DMS153 treated with DMSO at 0.1 percent for 48 hours (cell line): ENCODE data around the gene SLC13A3.

ENCODE experiments used
- DNase-seq: peaks from one replicate; lab custom pipeline; 2025; ENCODE audit not compliant: unreplicated experiment; lab: John Stamatoyannopoulos, UW

Gene SLC13A3

DNA sequence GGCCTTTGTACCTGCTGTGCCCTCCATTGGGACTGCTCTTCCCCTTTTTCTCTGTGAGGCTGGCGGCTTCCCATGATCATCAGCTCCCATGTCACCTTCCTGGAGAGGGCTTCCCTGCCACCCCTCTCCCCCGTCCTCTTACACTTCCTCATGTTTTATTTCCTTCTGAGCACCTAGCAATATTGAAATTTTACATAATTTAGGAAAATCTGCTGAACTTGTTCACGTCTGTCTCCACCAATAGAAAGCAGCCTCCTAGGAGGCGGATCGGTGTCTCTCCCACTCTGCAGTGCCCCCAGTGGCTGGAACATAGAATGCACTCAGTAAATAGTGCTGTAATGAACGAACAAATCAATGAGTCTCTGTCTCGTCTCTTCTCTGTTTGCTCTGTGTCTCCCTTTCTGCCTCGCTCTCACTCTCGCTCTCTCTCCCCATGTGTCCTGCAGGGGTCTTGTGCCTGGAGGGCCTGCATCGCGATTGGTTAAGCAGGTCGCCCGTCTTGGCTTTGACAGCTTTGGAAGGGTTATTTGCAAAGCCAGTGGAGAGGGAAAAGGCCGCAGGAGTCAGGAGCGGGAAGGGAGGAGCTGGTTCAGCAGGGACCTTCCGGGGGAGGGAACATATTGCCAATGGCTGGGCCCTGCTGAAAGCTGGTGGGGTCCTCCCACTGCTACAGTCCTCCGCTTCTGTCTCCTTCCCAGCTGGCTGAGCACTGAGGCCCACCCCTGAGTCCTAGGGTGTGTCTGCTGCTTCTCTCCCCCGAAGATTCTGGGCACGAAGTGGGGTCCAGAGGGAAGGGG lies 88.7 kb downstream of the SLC13A3 start:
- DNase-seq: peak; percentile 76

DNA sequence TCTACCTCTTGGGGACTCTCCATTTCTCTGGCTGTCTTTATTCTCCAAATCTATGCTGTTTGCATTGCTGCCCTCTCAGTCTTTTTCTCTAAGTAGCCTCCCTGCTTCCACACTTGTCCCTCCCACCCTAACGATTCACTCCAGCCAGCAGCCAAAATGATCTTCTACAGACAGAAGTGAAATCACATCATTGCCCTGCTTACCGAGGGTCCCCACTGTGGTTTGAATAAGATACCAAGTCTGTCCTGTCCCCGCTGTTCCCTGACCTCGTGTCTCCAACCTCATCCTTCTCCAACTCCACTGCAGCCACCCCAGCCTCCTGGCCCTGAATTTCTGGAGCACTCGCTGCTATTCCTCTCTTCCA lies 89.3 kb downstream of the SLC13A3 start:
- no peak for DNase-seq

DNA sequence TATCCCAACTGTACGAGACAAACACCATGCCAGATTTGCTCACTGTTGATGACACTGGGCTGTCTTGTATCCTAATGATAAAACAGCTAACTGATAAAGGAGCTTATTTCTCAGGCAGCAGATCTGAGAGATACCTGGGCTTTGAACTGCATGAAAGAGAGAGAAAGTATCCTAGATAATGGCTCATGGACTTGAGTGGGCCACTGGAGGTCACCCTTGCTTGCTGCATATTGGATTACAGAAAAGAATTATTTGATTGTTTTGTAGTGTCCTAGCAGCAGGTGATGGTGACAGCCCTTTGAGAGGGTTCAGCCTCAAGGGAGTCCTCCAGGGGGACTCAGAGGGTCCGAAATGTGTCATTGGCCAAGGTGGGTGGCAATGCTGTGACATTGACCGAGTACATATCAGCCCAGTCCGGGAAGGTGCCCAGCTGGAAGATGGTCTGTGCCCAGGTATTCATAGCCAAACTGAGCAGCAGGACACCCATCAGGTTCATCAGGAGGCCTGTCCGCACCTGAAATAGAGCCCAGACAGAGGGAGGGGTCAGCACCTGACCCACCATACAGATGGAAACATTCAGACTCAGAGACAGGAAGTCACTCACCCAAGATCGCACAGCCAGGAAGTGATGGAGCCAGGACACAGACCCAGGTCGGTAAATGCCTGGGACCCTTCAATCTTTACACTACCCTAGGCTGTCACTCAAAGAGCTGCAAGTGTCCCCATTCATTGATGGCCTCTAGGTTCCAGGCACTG lies 91.4 kb downstream of the SLC13A3 start:
- peak; percentile 2 for DNase-seq

DNA sequence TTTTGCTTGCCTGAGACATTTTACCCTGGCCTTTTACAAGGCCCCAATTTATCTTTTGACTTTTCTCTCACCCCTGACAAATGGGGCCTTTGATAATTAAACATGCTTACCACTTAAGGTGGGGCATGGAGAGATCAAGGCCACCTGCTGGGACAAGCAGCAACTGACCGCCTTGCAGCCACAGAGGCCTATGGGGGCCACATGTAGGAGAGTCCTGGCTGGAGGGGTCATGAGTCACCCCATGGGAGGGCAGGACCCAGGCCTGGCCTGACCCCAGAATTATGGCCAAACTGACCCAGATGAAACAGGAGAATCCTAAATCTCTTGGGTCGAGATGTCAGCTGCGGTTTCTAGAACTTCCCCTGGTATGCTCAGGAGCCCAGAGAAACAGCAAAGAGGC lies 92.3 kb downstream of the SLC13A3 start:
- no peak for DNase-seq

DNA sequence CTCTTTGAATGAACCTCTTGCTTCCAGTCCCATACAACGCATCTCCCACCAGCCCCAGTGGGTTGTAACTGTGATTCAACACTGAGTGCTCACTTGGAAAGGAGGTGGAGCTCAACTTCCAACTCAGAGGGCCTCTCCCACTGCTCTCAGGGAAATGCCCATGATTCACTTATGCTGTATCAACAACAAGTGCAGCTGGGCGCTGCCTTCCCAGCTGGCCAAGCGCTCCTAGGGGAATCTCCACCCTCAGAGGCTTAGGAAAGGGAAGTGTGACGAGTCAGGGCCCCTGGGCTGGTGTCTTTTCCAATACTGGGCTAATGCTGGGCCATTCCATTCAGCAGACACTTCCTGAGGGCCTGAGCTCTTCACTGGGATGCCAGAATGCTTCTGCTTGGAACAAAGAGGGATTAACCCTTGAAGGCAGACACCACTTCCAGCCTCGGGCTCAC lies 92.7 kb downstream of the SLC13A3 start:
- DNase-seq: no peak

DNA sequence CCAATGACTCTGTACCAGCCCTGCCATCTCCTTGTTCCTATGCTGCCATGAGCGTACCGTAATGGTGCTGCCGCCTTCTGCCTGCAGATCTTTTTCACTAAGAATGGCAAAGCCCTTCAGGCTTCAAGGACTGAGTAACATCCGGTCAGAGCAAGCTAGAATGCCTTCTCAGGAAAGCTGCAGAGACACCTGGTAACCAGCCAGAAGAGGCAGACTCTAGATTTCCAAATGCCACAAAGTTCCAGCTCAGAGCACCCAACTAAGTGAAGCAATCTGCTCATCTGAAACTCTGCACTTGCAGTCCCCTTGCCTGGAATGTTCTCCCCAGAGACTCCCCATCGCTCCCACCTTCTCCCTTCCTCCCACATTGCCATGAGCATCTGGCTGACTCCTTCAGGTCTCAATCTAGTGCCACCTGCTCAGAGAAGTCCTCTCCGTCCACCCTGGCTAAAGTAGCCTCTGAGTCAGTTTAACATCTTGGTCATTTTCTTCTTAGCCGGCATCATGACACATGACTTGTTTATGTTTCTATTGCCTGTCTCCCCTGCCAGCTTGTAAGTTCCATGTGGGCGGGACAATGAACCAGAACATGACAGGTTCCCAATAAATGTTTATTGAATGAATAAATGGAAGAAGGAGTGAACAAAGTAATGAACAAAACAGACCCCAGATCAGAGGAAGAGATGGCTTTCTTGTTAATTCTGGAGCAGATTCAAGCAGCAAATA lies 93.9 kb downstream of the SLC13A3 start:
- no peak for DNase-seq

DNA sequence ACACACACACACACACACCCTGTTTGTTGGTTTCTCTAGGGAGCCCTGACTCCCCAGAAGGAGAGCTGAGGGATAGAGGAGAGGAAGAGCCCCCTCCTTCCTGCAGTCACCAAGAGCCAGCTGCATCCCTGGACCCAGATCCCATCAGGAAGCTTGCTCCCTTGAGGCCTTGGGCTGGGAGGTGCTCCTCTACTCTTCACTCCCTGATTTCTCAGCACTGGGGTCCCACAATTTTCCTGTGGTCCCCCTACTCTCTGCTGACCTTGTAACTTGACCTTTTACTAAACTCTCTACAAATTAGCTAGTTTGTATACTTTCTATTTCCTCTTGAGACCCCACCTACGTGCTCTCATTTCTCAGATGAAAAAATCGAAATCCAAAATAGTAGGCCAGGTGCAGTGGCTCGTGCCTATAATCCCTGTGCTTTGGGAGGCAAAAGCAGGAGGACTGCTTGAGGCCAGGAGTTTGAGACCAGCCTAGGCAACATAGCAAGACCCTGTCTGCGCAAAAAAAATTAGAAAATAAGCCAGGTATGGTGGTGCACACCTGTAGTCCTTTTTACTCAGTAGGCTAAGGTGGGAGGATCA lies 95.8 kb downstream of the SLC13A3 start:
- no peak for DNase-seq

DNA sequence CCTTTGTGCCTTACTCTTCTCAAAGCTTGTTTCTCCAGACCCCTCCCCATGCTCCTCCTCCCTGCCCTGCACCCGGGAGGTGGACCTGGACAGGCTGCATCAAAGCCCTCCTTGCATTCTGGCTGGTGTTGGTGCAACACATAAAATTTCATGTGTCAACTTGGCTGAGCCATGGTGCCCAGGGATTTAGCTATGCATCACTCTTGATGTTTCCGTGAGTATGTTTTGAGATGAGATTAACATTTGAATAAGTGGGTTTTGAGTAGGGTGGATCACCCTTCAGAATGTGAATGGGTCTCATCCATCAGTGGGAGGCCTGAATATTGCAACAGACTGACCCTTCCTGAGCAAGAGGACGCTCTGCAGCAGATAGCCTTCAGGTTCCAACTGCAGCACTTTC lies 96.4 kb downstream of the SLC13A3 start:
- no peak for DNase-seq

DNA sequence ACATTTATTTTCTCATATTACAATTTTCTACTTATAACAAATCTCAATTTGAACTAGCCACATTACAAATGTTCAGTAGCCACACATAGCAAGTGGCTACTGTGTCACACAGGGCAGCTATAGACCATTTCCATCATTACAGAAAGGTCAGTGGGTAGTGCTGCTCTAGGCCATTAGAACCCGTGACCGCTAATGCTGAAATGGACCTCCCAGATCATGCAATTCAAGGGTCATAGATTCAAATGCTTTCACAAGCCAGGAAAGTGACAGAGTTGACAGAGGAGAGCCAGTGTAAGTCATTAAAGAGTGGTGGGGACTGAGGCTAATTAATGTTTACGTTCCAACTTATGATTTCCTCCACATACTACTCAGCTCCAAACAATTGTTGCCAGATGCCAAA lies 97.3 kb downstream of the SLC13A3 start:
- no peak for DNase-seq

DNA sequence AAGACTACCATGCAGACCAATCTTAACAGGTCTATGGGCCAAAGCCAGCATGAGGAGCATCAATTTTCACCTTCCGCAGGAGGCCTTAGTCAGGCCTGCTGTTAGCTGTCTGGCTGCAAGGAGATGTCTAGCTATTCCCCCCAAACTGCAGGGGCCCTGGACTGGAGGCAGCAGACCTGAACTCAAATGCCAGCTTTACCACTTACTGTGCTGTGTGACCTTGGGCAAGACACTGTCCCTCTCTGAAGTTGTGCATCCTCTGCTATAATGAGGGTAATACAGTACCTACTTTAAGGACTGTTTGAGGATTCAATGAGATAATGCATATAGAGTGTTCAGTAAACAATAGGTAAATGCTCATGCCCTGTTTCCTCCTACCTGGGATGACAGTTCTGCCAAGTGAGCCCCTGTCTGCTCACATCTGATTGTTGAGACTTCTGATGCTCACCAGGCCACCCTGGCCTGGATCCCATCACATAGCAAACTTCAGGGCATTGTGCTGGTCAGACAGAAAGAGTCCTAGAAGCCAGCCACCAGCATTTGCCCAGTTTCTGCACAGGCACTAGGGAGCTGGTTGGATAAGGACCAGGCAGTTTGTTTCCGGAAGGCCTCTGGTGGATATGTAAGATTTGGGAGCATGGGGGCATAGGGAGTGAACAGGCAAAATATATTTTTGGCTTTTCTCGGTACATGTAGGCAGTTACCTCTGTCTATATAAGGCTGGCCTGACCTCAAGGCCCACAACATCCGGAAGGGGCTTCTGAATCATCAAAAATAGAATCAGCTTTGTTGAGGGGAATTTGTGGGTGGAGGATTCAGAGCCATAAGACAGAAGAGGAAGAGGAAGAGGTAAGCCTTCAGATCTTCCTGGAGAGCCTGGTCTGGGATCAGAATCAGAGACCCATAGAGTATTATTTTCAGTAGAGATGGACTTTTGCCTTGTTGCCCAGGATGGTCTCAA lies 98.5 kb downstream of the SLC13A3 start:
- DNase-seq: no peak

DNA sequence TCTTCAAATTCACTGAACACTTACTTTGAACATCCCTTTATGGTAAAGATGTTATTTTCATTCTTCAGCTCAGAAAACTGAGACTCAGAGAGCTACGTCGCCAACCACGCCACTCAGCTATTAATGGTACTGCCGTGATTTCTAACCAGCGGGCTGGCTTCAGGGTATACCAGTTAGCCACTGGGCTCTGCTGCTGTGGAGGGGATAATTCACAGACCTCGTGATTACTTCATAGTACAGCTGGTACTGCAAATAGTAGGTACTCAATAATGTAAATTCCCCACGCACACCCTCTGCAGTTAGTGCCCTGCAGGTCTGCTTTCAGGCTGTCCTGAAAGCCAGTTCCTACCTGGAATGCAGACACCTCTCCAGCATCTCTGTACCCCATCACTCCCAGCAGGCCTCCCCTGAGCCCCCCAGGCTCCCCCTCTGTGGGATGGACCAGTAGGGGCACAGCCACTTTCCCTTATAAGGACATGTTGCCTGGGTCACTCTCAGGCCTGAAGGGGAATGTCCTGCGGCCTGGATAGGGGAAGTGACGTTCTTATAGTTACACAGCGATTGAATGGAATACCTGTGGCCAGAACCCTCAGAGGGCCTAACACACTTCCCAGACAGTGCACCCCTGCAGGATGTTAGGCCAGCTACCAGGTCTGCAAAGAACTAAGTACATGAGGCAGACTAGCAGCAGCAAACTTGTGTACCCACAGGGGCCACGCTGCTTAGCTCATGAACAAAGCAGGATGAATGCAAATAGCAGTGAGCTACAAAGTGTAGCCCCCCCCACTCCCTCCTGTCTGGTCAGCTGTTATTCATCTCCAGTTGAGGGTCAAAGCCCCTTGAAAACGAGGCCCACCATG lies 99.5 kb downstream of the SLC13A3 start:
- no peak for DNase-seq

DNA sequence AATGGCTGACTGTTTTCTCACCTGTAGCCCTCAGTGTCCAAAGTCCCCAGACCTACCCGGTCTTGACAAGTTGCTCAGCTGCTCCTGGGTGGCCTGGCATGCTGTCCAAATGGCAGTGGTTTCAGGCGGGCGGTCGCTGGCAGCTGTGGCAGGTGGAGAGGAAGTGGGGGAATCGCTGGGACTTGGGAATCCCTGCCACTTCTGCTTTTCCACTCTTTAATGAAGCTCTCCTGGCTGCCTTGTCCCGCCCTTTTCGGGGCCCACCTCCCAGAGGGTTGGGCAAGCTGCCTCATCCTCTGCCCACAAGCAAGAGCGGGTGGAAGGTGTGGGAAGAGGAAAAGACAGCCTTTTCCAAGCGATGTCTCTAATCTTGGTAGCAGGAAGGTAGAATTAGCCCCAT lies 100.8 kb downstream of the SLC13A3 start, which contains the start of gene OCSTAMP:
OCSTAMP (minus strand) TSS at position 194 of the 400 bp plus-strand sequence; CDS start at position 100, 94 bp downstream.
- no peak for DNase-seq

DNA sequence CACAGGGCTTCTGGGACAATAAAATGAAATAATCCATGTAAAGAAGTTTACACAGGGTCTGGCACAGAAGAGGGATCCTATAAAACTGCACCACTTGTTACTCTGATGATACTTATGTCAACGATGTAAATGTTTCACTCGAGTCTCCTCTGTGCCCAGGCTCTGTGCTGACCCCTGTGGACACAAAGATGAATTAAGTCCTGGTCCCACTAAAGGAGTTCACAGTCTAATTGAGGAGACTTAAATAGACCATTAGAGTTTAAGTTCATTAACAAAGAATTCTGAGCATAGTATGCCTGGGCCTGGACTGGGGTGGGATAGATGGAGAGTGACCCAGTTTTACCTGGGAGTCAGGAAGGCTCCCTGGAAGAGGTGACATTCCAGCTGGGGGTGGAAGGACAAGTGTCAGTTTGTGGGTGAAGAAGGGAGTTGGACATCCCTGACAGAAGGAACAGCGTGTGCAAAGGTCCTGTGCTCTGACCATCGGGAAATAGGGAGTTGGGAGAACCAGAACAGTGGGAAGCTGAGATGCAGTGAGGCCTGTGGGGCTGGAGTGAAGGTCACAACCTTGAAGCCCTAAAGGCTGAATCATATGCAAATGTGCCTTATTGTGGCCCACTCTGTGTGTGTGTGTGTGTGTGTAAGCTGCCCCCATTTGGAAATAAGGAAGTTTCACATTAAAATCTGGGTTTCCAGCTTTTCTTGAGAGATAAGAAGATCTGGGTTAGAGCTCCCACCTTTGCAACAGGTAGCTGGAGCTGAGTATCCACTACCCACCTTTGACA lies 101.9 kb downstream of the SLC13A3 start:
- DNase-seq: no peak

DNA sequence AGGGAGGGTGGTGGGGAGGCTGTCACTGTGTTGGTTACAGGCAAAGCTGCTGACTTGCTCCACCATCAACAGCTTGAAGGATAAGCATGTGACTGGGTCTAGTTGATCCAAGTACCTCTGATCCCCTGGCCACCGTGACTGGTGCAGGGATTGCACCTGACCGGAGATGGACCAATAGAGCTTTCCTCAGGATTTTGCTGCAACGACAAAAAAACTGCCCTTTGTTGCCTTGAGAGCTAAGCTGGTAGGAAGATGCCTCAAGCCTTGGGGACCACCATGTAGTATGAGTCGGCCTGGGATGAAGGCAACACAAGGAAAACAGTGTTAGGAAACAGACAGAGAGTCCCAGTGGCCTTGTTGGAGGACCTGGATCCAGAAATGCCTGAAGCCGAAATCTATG lies 102.6 kb downstream of the SLC13A3 start:
- DNase-seq: no peak

DNA sequence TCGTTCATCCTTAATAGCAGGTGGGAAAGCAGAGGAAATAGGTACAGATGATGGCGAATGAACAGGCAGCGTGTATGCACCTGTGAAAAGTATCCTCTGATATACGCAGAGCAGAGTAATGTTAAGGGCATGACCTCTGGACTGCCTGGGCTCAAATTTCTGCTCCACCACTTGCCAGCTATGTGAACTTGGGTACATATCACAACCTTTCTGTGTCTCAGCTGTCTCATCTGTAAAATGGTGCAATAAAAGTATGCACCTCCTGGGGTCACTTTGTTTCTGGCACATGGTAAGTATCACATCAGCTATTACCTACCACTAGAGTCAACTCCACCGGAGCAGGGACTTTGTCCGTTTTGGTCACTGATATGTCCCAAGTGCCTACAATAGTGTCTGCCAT lies 103.3 kb downstream of the SLC13A3 start:
- DNase-seq: no peak

DNA sequence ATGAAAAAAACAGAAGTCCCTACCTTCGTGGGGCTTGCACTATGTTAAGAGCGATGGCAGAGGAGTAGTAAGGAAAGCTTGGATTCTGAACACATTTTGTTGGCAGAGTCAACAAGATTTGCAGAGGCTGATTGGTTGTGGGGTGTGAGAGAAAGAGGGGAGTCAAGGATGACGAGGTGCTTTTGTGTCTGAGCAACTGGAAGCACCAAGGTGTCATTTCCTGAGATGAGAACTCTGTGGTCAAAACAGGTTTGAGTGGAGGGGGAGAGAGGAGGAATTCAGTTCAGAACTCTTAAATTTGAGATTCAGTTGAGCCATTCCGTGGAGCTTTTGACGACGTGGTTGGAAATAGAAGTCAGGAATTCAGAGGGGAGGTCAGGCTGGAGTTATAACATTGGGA lies 104.3 kb downstream of the SLC13A3 start:
- no peak for DNase-seq

DNA sequence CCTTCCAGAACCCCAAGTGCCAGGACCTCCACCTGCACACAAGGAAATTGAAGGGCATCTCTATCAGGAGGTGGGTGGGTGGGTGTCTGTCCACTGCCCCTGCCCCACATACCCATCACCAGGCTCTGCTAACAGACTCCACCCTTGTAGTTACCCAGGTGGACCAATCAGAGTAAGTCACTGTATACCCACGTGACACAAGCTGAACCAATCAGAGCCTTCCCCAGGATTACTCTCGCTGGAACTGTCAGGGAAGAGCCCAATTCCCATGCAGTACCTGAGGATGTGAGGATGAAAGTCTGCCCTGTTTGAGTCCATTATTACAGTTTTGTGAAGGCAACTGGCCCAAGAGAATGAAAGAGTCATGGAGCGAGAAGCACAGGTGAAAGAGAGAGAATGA lies 105.0 kb downstream of the SLC13A3 start:
- DNase-seq: no peak

DNA sequence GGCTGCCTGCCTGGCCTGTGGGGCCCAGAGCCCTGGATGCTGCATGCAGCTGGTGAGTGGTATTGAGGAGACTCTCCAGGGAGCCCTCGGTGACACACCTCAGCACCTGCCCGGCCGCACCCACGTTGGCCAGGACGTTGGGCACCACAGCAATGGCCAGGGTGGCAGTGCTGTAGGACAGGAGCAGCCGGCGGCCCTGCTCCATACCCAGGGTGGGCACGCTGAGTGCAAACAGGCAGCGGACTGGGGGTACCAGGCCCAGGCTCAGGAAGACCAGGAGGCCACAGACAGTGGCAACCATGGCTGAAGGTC lies 105.5 kb downstream of the SLC13A3 start:
- no peak for DNase-seq
